ENCODE data around the gene IGSF3. TPM values are rescaled to one million over a fixed set of nuclear protein-coding genes. Genes with fewer than 3 reads are reported as not detected.
"Not testable (repeated sequence)": the region's sequence is repeated elsewhere in the genome, so short reads cannot be mapped to it uniquely, and the experiment has no call there.

IGSF3 gene
- total RNA-seq, 1 donor from 2014 or later = 2.5 TPM

GRCh38 chr1:116643281-116643751, 24.2 kb downstream of the IGSF3 start:
- DNase-seq (ENCODE audit: low spot score); intact Hi-C loops (cut with DNase I); ATAC-seq: not testable (repeated sequence)

- intact Hi-C loops (cut with DNase I); ATAC-seq; DNase-seq (ENCODE audit: low spot score): not testable (repeated sequence)
Observed at GRCh38 chr1:116642311-116643280, 24.9 kb downstream of the IGSF3 start.

GRCh38 chr1:116637583-116637982, 29.9 kb downstream of the IGSF3 start:
- DNase-seq (ENCODE audit: low spot score); intact Hi-C loops (cut with DNase I); ATAC-seq: not testable (repeated sequence)

- ATAC-seq; intact Hi-C loops (cut with DNase I); DNase-seq (ENCODE audit: low spot score): not testable (repeated sequence)
Observed at GRCh38 chr1:116636584-116636983, 30.9 kb downstream of the IGSF3 start.

- intact Hi-C loops (cut with DNase I); ATAC-seq; DNase-seq (ENCODE audit: low spot score): not testable (repeated sequence)
Observed at GRCh38 chr1:116634386-116634785, 33.1 kb downstream of the IGSF3 start.

GRCh38 chr1:116631996-116632925, 35.3 kb downstream of the IGSF3 start:
- DNase-seq (ENCODE audit: low spot score); ATAC-seq; intact Hi-C loops (cut with DNase I): not testable (repeated sequence)

- intact Hi-C loops (cut with DNase I); DNase-seq (ENCODE audit: low spot score); ATAC-seq: not testable (repeated sequence)
Observed at GRCh38 chr1:116631554-116631953, 36.0 kb downstream of the IGSF3 start.

GRCh38 chr1:116630057-116630456, 37.5 kb downstream of the IGSF3 start:
- ATAC-seq; intact Hi-C loops (cut with DNase I); DNase-seq (ENCODE audit: low spot score): not testable (repeated sequence)

- DNase-seq (ENCODE audit: low spot score); ATAC-seq; intact Hi-C loops (cut with DNase I): not testable (repeated sequence)
Observed at GRCh38 chr1:116629441-116629840, 38.1 kb downstream of the IGSF3 start.

- DNase-seq (ENCODE audit: low spot score) = no peak
- no peak for ATAC-seq
Observed at GRCh38 chr1:116628448-116628847, 39.1 kb downstream of the IGSF3 start.

GRCh38 chr1:116627357-116627756, 40.2 kb downstream of the IGSF3 start:
- intact Hi-C loops (cut with DNase I); DNase-seq (ENCODE audit: low spot score); ATAC-seq: not testable (repeated sequence)

More at GRCh38 chr1:116628448-116628847, 39.1 kb downstream of the IGSF3 start:
- intact Hi-C loops (cut with DNase I) = no loop called here

- ATAC-seq; intact Hi-C loops (cut with DNase I); DNase-seq (ENCODE audit: low spot score): not testable (repeated sequence)
Observed at GRCh38 chr1:116626915-116627314, 40.6 kb downstream of the IGSF3 start.

GRCh38 chr1:116625155-116625554, 42.4 kb downstream of the IGSF3 start:
- DNase-seq (ENCODE audit: low spot score); ATAC-seq; intact Hi-C loops (cut with DNase I): not testable (repeated sequence)

GRCh38 chr1:116624040-116624439, 43.5 kb downstream of the IGSF3 start:
- intact Hi-C loops (cut with DNase I) = no loop called here
- no peak for DNase-seq (ENCODE audit: low spot score)

GRCh38 chr1:116622496-116622895, 45.0 kb downstream of the IGSF3 start:
- DNase-seq (ENCODE audit: low spot score) = not testable (repeated sequence)

More at GRCh38 chr1:116624040-116624439, 43.5 kb downstream of the IGSF3 start:
- ATAC-seq = no peak

GRCh38 chr1:116621756-116622155, 45.8 kb downstream of the IGSF3 start:
- intact Hi-C loops (cut with DNase I); ATAC-seq; DNase-seq (ENCODE audit: low spot score): not testable (repeated sequence)

More at GRCh38 chr1:116622496-116622895, 45.0 kb downstream of the IGSF3 start:
- intact Hi-C loops (cut with DNase I); ATAC-seq: not testable (repeated sequence)

- ATAC-seq; DNase-seq (ENCODE audit: low spot score): not testable (repeated sequence)
Observed at GRCh38 chr1:116620392-116620791, 47.1 kb downstream of the IGSF3 start.

GRCh38 chr1:116619106-116619505, 48.4 kb downstream of the IGSF3 start:
- intact Hi-C loops (cut with DNase I); DNase-seq (ENCODE audit: low spot score); ATAC-seq: not testable (repeated sequence)

More at GRCh38 chr1:116620392-116620791, 47.1 kb downstream of the IGSF3 start:
- intact Hi-C loops (cut with DNase I) = not testable (repeated sequence)

All from sciatic nerve (tissue), 2 donors.